ENCODE data around the gene C5orf52.

GRCh38 chr5:157671592-157672330 lies 428 bp downstream of the C5orf52 start:
- TF ChIP-seq, protein P1, sequence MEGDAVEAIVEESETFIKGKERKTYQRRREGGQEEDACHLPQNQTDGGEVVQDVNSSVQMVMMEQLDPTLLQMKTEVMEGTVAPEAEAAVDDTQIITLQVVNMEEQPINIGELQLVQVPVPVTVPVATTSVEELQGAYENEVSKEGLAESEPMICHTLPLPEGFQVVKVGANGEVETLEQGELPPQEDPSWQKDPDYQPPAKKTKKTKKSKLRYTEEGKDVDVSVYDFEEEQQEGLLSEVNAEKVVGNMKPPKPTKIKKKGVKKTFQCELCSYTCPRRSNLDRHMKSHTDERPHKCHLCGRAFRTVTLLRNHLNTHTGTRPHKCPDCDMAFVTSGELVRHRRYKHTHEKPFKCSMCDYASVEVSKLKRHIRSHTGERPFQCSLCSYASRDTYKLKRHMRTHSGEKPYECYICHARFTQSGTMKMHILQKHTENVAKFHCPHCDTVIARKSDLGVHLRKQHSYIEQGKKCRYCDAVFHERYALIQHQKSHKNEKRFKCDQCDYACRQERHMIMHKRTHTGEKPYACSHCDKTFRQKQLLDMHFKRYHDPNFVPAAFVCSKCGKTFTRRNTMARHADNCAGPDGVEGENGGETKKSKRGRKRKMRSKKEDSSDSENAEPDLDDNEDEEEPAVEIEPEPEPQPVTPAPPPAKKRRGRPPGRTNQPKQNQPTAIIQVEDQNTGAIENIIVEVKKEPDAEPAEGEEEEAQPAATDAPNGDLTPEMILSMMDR (IDR thresholded peaks at IDR 0.05; ENCODE audit: insufficient read depth, low read length, poor library complexity, severe bottlenecking), result no peak
- no peak for TF ChIP-seq EZH2phosphoT487 (conservative IDR thresholded peaks at IDR 0.05; ENCODE audit: low read length)
